Measurements from ENCODE around the gene CPXM1.
"Not testable (repeated sequence)": the region's sequence is repeated elsewhere in the genome, so short reads cannot be mapped to it uniquely, and the experiment has no call there.

The CPXM1 gene

GRCh38 chr20:2778602-2779321 lies 21.7 kb downstream of the CPXM1 start:
- DNase-seq (ENCODE audit: low read depth, low spot score): no peak
- ChIA-PET CTCF (no interaction called here), POLR2A (no interaction called here)
- TF ChIP-seq, protein P1, sequence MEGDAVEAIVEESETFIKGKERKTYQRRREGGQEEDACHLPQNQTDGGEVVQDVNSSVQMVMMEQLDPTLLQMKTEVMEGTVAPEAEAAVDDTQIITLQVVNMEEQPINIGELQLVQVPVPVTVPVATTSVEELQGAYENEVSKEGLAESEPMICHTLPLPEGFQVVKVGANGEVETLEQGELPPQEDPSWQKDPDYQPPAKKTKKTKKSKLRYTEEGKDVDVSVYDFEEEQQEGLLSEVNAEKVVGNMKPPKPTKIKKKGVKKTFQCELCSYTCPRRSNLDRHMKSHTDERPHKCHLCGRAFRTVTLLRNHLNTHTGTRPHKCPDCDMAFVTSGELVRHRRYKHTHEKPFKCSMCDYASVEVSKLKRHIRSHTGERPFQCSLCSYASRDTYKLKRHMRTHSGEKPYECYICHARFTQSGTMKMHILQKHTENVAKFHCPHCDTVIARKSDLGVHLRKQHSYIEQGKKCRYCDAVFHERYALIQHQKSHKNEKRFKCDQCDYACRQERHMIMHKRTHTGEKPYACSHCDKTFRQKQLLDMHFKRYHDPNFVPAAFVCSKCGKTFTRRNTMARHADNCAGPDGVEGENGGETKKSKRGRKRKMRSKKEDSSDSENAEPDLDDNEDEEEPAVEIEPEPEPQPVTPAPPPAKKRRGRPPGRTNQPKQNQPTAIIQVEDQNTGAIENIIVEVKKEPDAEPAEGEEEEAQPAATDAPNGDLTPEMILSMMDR (IDR thresholded peaks at IDR 0.05; ENCODE audit: insufficient read depth, low read length, missing control alignments): no peak
- no peak overlapping the region for H3K4me3 ChIP-seq (ENCODE audit: low read depth, low read length)

GRCh38 chr20:2775139-2775538 lies 25.3 kb downstream of the CPXM1 start:
- no peak for DNase-seq (ENCODE audit: low read depth, low spot score)
- POLR2A ChIA-PET: no interaction called here
- CTCF ChIA-PET: interaction anchor here (0.9 to 1.5 kb wide), 3 partner anchors 19 to 77 kb away, joined by 3 to 4 read pairs (median 3); no protein-coding TSS in a partner anchor
- TF ChIP-seq, protein P1 (IDR thresholded peaks at IDR 0.05; ENCODE audit: insufficient read depth, low read length, missing control alignments): no peak
- H3K4me3 ChIP-seq (ENCODE audit: low read depth, low read length): no peak overlapping the region

DNA sequence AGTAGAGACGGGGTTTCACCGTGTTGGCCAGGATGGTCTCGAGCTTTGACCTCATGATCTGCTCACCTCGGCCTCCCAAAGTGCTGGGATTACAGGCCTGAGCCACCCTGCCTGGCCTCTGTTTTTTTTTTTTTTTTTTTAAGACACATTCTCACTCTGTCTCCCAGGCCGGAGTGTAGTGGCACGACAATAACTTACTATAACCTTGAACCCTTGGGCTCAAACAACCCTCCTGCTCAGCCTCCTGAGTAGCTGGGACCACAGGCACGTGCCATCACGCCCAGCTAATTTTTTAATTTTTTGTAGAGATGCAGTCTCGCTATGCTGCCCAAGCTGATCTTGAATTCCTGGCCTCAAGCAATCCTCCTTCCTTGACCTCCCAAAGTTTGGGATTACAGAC lies 26.6 kb downstream of the CPXM1 start:
- POLR2A ChIA-PET: no interaction called here
- CTCF ChIA-PET: interaction anchor here (0.7 kb wide), 1 partner anchor 21 kb away, joined by 3 read pairs; no protein-coding TSS in a partner anchor
- no peak overlapping the region for H3K4me3 ChIP-seq (ENCODE audit: low read depth, low read length)
- TF ChIP-seq, protein P1 (IDR thresholded peaks at IDR 0.05; ENCODE audit: insufficient read depth, low read length, missing control alignments): no peak
- DNase-seq (ENCODE audit: low read depth, low spot score): no peak

DNA sequence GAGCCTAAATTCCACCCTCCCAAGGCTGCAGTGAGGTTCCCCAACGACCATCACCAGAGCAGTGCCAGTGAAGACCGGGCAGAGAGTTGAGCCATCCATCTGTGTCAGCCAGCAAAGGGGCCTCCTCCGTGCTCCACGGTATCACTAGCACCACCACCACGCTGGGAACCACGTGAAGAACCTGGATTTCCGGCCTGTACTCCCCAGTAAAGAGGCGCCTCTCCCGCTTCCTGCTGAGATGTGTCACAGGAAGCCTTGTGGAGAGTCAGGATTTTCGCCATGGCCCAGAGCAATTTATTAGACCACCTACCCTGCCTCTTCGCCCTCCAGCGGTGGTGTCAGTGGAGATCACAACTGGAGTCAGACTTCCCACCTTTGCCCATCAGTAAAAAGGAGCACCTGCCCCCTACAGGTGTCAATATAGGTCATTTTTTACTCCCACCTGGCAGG lies 28.8 kb downstream of the CPXM1 start:
- POLR2A ChIA-PET: no interaction called here
- CTCF ChIA-PET: interaction anchor here (1.4 kb wide), 2 partner anchors 16 to 19 kb away, joined by 4 to 5 read pairs; no protein-coding TSS in a partner anchor
- TF ChIP-seq, protein P1 (IDR thresholded peaks at IDR 0.05; ENCODE audit: insufficient read depth, low read length, missing control alignments): no peak
- DNase-seq (ENCODE audit: low read depth, low spot score): no peak
- no peak overlapping the region for H3K4me3 ChIP-seq (ENCODE audit: low read depth, low read length)

DNA sequence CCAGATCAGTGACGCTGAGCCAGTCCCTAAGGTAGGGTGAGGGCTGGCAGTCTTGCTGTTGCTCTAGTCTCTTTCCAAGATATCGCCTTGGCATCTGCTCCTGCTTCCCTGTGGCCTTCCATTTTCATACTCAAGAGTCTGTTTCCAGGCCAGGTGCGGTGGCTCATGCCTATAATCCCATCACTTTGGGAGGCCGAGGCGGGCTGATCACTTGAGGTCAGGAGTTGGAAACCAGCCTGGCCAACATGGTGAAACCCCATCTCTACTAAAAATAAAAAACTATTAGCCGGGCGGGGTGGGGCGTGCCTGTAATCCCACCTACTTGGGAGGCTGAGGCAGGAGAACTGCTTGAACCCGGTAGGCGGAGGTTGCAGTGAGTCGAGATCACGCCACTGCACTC lies 30.3 kb downstream of the CPXM1 start:
- DNase-seq (ENCODE audit: low read depth, low spot score); POLR2A ChIA-PET; H3K4me3 ChIP-seq (ENCODE audit: low read depth, low read length): not testable (repeated sequence)
- CTCF ChIA-PET: interaction anchor here (1.5 to 1.9 kb wide), 2 partner anchors 15 to 83 kb away, joined by 4 to 8 read pairs; no protein-coding TSS in a partner anchor

- POLR2A ChIA-PET: no interaction called here
- CTCF ChIA-PET: interaction anchor here (1.5 to 4.4 kb wide), 2 partner anchors 15 to 84 kb away, joined by 4 to 38 read pairs; no protein-coding TSS in a partner anchor
- H3K4me3 ChIP-seq (ENCODE audit: low read depth, low read length): no peak overlapping the region
- TF ChIP-seq, protein P1 (IDR thresholded peaks at IDR 0.05; ENCODE audit: insufficient read depth, low read length, missing control alignments): no peak
- no peak for DNase-seq (ENCODE audit: low read depth, low spot score)
Measured at GRCh38 chr20:2768632-2769015, 31.8 kb downstream of the CPXM1 start.
